Uterus (tissue), 2 donors: ENCODE measurements around the gene ERMARD.

Experiments
- POLR2A ChIP-seq, 2 donors: fragments of 450-650 bp; IDR thresholded peaks; one replicate each; pipeline ENCODE4 v1.6.1; 2016; ENCODE audit warnings: antibody characterized with exemption in 2 of 2, mild to moderate bottlenecking in 1 of 2, moderate library complexity in 1 of 2
- TF ChIP-seq, protein P1 (sequence below), 4 experiments: fragments of 200-600 bp in 2 of 4; fragments of 450-650 bp in 2 of 4; sonication (generic) in 2 of 4; IDR thresholded peaks; one replicate each; pipeline ENCODE4 v1.5.1; 2016 to 2019; ENCODE audit warnings: antibody characterized with exemption in 4 of 4, mild to moderate bottlenecking in 2 of 4, moderate library complexity in 1 of 4

- TF ChIP-seq, protein P1, sequence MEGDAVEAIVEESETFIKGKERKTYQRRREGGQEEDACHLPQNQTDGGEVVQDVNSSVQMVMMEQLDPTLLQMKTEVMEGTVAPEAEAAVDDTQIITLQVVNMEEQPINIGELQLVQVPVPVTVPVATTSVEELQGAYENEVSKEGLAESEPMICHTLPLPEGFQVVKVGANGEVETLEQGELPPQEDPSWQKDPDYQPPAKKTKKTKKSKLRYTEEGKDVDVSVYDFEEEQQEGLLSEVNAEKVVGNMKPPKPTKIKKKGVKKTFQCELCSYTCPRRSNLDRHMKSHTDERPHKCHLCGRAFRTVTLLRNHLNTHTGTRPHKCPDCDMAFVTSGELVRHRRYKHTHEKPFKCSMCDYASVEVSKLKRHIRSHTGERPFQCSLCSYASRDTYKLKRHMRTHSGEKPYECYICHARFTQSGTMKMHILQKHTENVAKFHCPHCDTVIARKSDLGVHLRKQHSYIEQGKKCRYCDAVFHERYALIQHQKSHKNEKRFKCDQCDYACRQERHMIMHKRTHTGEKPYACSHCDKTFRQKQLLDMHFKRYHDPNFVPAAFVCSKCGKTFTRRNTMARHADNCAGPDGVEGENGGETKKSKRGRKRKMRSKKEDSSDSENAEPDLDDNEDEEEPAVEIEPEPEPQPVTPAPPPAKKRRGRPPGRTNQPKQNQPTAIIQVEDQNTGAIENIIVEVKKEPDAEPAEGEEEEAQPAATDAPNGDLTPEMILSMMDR (IDR thresholded peaks at IDR 0.05) = no peak
- no peak for TF ChIP-seq POLR2A (IDR thresholded peaks at IDR 0.05)
Observed at GRCh38 chr6:169829786-169830185, 78.4 kb downstream of the ERMARD start.
